Sigmoid colon (tissue), 3 donors: ENCODE data around the gene SHC3.

Source experiments
- POLR2A ChIP-seq, 2 donors: fragments of 450-650 bp; IDR thresholded peaks; one replicate each; pipeline ENCODE4 v1.6.1; 2016; ENCODE audit warnings: antibody characterized with exemption in 2 of 2, mild to moderate bottlenecking in 2 of 2, moderate library complexity in 2 of 2
- TF ChIP-seq, protein P1 (sequence below), 4 experiments: fragments of 450-650 bp in 3 of 4; fragments of 200-600 bp in 1 of 4; IDR thresholded peaks; one replicate each; pipeline ENCODE4 v1.5.1; 2016 to 2019; ENCODE audit warnings: antibody characterized with exemption in 4 of 4, mild to moderate bottlenecking in 3 of 4, moderate library complexity in 2 of 4

DNA sequence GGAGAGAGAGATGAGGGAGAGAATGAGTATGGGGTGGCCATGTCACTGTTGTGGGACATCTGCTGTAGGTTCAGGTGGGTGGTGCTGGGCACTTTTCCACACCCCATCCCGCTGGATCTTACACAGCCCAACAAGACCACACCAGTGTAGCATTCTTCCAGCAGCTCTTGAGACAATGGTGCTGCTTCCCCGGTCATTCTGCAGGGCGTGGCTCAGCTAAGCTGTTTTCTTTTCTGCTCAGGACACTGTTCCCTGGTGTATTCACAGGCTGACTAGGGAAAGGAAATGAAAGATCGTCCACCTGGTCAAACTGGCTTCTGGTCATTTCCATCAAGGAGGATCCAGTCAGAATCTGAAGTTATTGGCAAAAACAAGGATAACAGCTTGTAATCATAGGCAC lies 111.8 kb downstream of the SHC3 start:
- no peak for TF ChIP-seq POLR2A (IDR thresholded peaks at IDR 0.05)
- TF ChIP-seq, protein P1, sequence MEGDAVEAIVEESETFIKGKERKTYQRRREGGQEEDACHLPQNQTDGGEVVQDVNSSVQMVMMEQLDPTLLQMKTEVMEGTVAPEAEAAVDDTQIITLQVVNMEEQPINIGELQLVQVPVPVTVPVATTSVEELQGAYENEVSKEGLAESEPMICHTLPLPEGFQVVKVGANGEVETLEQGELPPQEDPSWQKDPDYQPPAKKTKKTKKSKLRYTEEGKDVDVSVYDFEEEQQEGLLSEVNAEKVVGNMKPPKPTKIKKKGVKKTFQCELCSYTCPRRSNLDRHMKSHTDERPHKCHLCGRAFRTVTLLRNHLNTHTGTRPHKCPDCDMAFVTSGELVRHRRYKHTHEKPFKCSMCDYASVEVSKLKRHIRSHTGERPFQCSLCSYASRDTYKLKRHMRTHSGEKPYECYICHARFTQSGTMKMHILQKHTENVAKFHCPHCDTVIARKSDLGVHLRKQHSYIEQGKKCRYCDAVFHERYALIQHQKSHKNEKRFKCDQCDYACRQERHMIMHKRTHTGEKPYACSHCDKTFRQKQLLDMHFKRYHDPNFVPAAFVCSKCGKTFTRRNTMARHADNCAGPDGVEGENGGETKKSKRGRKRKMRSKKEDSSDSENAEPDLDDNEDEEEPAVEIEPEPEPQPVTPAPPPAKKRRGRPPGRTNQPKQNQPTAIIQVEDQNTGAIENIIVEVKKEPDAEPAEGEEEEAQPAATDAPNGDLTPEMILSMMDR (IDR thresholded peaks at IDR 0.05) = no peak
